Astrocyte of the cerebellum (primary cell): ENCODE results near the gene BEST3.

Experiments
- DNase-seq: peaks from one replicate; pipeline ENCODE4 v3.0.0-alpha.2; 2011; ENCODE audit warnings: low read depth
- H3K4me3 ChIP-seq: 2 replicates; pipeline ENCODE4 v1.5.1; 2011; ENCODE audit warnings: mild to moderate bottlenecking, low read depth, low read length, moderate library complexity
- CTCF ChIP-seq: IDR thresholded peaks from 2 replicates; pipeline ENCODE4 v1.5.1; 2012; ENCODE audit warnings: low read length, low read depth, moderate library complexity, mild to moderate bottlenecking; ENCODE audit errors: missing control alignments
- in situ Hi-C: cut with HindIII; loops from 2 replicates; pipeline ENCODE4 v1.10.0; 2017; ENCODE audit warnings: low sequenced_read_pairs

The BEST3 gene

GRCh38 chr12:69688471-69689427 is 10.4 kb downstream of the BEST3 start:
- DNase-seq, result peak; percentile 89
- in situ Hi-C loops, result no loop called here
- no peak overlapping the region for H3K4me3 ChIP-seq
- no peak for TF ChIP-seq CTCF

DNA sequence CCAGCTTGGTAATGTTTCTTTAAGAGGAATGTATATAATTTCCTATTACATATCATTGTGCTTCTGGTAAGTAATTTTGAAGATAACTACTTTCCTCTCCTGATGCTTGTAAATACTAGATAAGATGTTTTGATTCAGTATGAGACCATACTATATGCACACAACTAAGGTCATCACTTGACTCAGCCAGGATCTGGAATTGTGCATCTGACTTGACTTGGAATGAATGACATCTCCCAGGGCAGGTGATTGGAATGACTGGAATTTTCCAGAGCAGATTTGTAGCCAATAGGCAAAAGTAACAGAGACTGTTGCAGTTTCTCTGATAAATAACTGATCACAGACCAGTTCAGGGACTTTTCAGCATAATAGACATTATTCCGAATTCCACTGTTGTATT is 11.1 kb downstream of the BEST3 start:
- DNase-seq, result no peak
- H3K4me3 ChIP-seq, result no peak overlapping the region
- TF ChIP-seq CTCF, result no peak
- in situ Hi-C loops, result no loop called here

- in situ Hi-C loops, result no loop called here
- TF ChIP-seq CTCF, result no peak
Measured at GRCh38 chr12:69687390-69687789, 11.7 kb downstream of the BEST3 start.

GRCh38 chr12:69686731-69687130 is 12.4 kb downstream of the BEST3 start:
- no peak for TF ChIP-seq CTCF
- in situ Hi-C loops, result no loop called here
- DNase-seq, result no peak
- H3K4me3 ChIP-seq, result no peak overlapping the region

More at GRCh38 chr12:69687390-69687789, 11.7 kb downstream of the BEST3 start:
- DNase-seq, result no peak
- no peak overlapping the region for H3K4me3 ChIP-seq

DNA sequence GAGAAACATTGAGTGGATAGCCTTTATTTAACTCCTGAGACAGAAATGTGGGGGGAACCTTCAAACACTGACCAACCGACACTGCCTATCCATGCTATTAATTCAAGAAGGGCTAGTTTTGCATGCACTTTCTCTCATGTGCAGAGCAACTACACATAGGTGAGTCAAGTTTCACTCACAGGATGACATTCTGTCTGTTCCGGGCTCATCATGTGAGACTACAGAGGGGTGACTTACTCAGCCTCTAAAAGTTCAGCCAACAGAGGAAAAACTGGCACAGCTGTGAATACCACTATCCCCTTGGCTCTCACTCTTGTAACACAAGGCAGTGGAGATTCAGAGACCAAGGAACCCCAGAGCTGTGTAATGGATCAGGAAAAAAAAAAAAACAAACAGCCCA is 13.3 kb downstream of the BEST3 start:
- no peak overlapping the region for H3K4me3 ChIP-seq
- DNase-seq, result peak; percentile 16
- TF ChIP-seq CTCF, result no peak
- in situ Hi-C loops, result no loop called here

GRCh38 chr12:69684466-69684865 is 14.6 kb downstream of the BEST3 start:
- H3K4me3 ChIP-seq, result no peak overlapping the region
- in situ Hi-C loops, result no loop called here
- no peak for TF ChIP-seq CTCF
- DNase-seq, result no peak
